Measurements from ENCODE around the gene ZNF827. TPM values are rescaled to one million over a fixed set of nuclear protein-coding genes. Genes with fewer than 3 reads are reported as not detected.

ZNF827 gene
- total and polyA plus RNA-seq, 2 of the 13 experiments (the other 11 are each of a cell fraction or from before 2014, with no cell fraction given): 2.8 TPM

- intact Hi-C loops (cut with micrococcal nuclease; ENCODE audit: unreplicated experiment) (no loop called here), in situ Hi-C loops (cut with HindIII; ENCODE audit: extremely low pct_ligation_motif_present, low pct_unique_long_range_greater_than_20kb) (no loop called here)
- Histone ChIP-seq H3K4me3 (replicated peaks in 1 of 3; ENCODE audit: insufficient read depth in 1 of 3, low read depth in 2 of 3, low read length in 3 of 3) (no peak overlapping the region), H3K4me2 (ENCODE audit: low read depth, low read length) (no peak overlapping the region), H2AFZ (ENCODE audit: low read length) (no peak overlapping the region), H3K79me2 (ENCODE audit: insufficient read depth, low read length) (no peaks in the 10 kb centered on the region), H3K36me3 (replicated peaks in 1 of 2; ENCODE audit: control insufficient read depth in 1 of 2, insufficient read depth in 2 of 2, low read length in 2 of 2) (peaks cover 1 to 15% of the 10 kb centered on the region in 2 experiments; a peak in 4 of 5 replicates), H3K27ac (ENCODE audit: extremely low read length, insufficient read depth, low read length) (no peak overlapping the region), H3K9ac (ENCODE audit: insufficient read depth, low read depth, low read length) (no peak overlapping the region), H4K20me1 (ENCODE audit: insufficient read depth, low read length) (no peaks in the 10 kb centered on the region), H3K9me3 (ENCODE audit: low read length) (no peaks in the 10 kb centered on the region), H3K4me1 (ENCODE audit: insufficient read depth, low read length) (no peaks in the 10 kb centered on the region), H3K27me3 (ENCODE audit: control insufficient read depth in 1 of 2, insufficient read depth in 2 of 2, low read length in 2 of 2) (no peaks in the 10 kb centered on the region)
- ATAC-seq (no peak), FAIRE-seq (no peak), DNase-seq (ENCODE audit: low spot score) (no peak)
- ChIA-PET POLR2A (no interaction called here), CTCF (ENCODE audit: low intra/inter-chr PET ratio, low total read pairs) (no interaction called here)
- BruUV-seq (replicated peaks): no TSS peak
- WGBS (ENCODE audit: low lambda C conversion rate): 94% methylated on average over 11 of the region's 11 CpGs
- TF ChIP-seq PCBP1 (IDR thresholded peaks at IDR 0.05; ENCODE audit: borderline replicate concordance, low read depth, low read length): no peak
- TF ChIP-seq EED (CRISPR knock-in tag; IDR thresholded peaks at IDR 0.05): no peak
- no peak for TF ChIP-seq MBD4 (IDR thresholded peaks at IDR 0.05; ENCODE audit: borderline replicate concordance, low read length)
- TF ChIP-seq ZNF607 (CRISPR knock-in tag; IDR thresholded peaks at IDR 0.05; ENCODE audit: borderline replicate concordance): no peak
- no peak for TF ChIP-seq DNMT1 (CRISPR knock-in tag; IDR thresholded peaks at IDR 0.05)
- no peak for TF ChIP-seq ZNF879 (CRISPR knock-in tag; IDR thresholded peaks at IDR 0.05)
- no peak for TF ChIP-seq ZNF503 (CRISPR knock-in tag; IDR thresholded peaks at IDR 0.05)
- no peak for TF ChIP-seq ELF4 (CRISPR knock-in tag; IDR thresholded peaks at IDR 0.05; ENCODE audit: borderline replicate concordance)
- TF ChIP-seq ZNF589 (CRISPR knock-in tag; conservative IDR thresholded peaks at IDR 0.05): no peak
- no peak for TF ChIP-seq PRDM15 (CRISPR knock-in tag; IDR thresholded peaks at IDR 0.05)
- TF ChIP-seq NFIB (CRISPR knock-in tag; IDR thresholded peaks at IDR 0.05; ENCODE audit: borderline replicate concordance): no peak
- TF ChIP-seq RORA (CRISPR knock-in tag; IDR thresholded peaks at IDR 0.05): no peak
- TF ChIP-seq ZFP41 (CRISPR knock-in tag; IDR thresholded peaks at IDR 0.05; ENCODE audit: borderline replicate concordance): no peak
- TF ChIP-seq ZFP62 (CRISPR knock-in tag; IDR thresholded peaks at IDR 0.05): no peak
- no peak for TF ChIP-seq MIER2 (CRISPR knock-in tag; IDR thresholded peaks at IDR 0.05)
These were observed 110.7 kb downstream of the ZNF827 start for GRCh38 chr4:145827885-145828284.

Data from HepG2 (cell line).